ENCODE measurements around the gene TMEM192. TPM values are rescaled to one million over a fixed set of nuclear protein-coding genes. Genes with fewer than 3 reads are reported as not detected.

The TMEM192 gene
- total and polyA plus RNA-seq, 2 of the 4 experiments (the other 2 are of a cell fraction), result 7.7 to 17.2 TPM

GRCh38 chr4:165053645-165054044 lies 59.0 kb downstream of the TMEM192 start, which contains the start of gene TRIM75:
Gene TRIM75 (plus strand): TSS chr4:165053866. CDS start chr4:165059148, 5,282 bp downstream.
- Histone ChIP-seq H3K9me1 (ENCODE audit: insufficient read depth, low read length) (no peaks in the 10 kb centered on the region), H4K5ac (ENCODE audit: low read depth, low read length) (no peak within 1 kb of the TSS), H3K9ac (ENCODE audit: low read depth, low read length) (no peak within 1 kb of the TSS), H3K4me2 (ENCODE audit: low read depth, low read length) (no peak within 1 kb of the TSS), H2BK15ac (ENCODE audit: low read depth, low read length) (no peak within 1 kb of the TSS), H3K14ac (replicated peaks; ENCODE audit: low read depth, low read length) (no peak within 1 kb of the TSS), H2AK9ac (replicated peaks; ENCODE audit: low read depth, low read length, poor library complexity) (no peak within 1 kb of the TSS), H3K36me3 (ENCODE audit: control insufficient read depth, insufficient read depth, low read length) (no peaks in the 10 kb centered on the region), H2AFZ (replicated peaks; ENCODE audit: low read length, poor library complexity) (no peak within 1 kb of the TSS), H3K9me3 (ENCODE audit: control insufficient read depth, insufficient read depth, low read length) (no peaks in the 10 kb centered on the region), H2BK120ac (ENCODE audit: low read depth, low read length) (no peak within 1 kb of the TSS), H3K4me3 (ENCODE audit: insufficient read depth, low read depth, low read length) (no peak within 1 kb of the TSS), H2BK20ac (ENCODE audit: low read depth, low read length) (no peak within 1 kb of the TSS), H3K4ac (ENCODE audit: low read depth, low read length) (no peak within 1 kb of the TSS), H3K23ac (ENCODE audit: low read depth, low read length) (no peak within 1 kb of the TSS), H2AK5ac (ENCODE audit: low read depth, low read length) (no peak within 1 kb of the TSS), H4K91ac (ENCODE audit: insufficient read depth, low read depth, low read length) (no peak within 1 kb of the TSS), H4K20me1 (ENCODE audit: insufficient read depth, low read length) (no peaks in the 10 kb centered on the region), H2BK5ac (ENCODE audit: low read depth, low read length, poor library complexity, severe bottlenecking) (no peak within 1 kb of the TSS), H3K56ac (ENCODE audit: extremely low read depth, insufficient read depth, low read length) (no peak within 1 kb of the TSS), H3K27ac (ENCODE audit: insufficient read depth, low read length) (no peak within 1 kb of the TSS), H3K79me1 (ENCODE audit: low read depth in 1 of 2, low read length in 2 of 2) (no peaks in the 10 kb centered on the region), H3K18ac (ENCODE audit: low read depth, low read length) (no peak within 1 kb of the TSS), H4K8ac (ENCODE audit: low read depth in 2 of 2, low read length in 2 of 2) (no peak within 1 kb of the TSS), H3K4me1 (ENCODE audit: control insufficient read depth, insufficient read depth, low read length) (no peaks in the 10 kb centered on the region), H3K27me3 (ENCODE audit: control insufficient read depth, insufficient read depth, low read length) (no peaks in the 10 kb centered on the region)
- dilution Hi-C loops (cut with HindIII; ENCODE audit: low sequenced_read_pairs, unreplicated experiment) (no loop called here), in situ Hi-C loops (cut with MboI; ENCODE audit: low sequenced_read_pairs) (no loop called here), intact Hi-C loops (cut with micrococcal nuclease) (no loop called here)
- 91% methylated on average over 4 of the region's 6 CpGs; no CpG with 5 or more reads in 1 of the 2 experiments for WGBS, 2 experiments (ENCODE audit: extremely low coverage in 2 of 2, insufficient read length in 1 of 2)
- no peak for TF ChIP-seq CTCF (conservative IDR thresholded peaks at IDR 0.05; ENCODE audit: low read depth, low read length)
- TF ChIP-seq FOS (IDR thresholded peaks at IDR 0.05; ENCODE audit: low read depth, low read length), result no peak
- TF ChIP-seq SMC3 (IDR thresholded peaks at IDR 0.05; ENCODE audit: low read depth, low read length), result no peak
- TF ChIP-seq CEBPB (IDR thresholded peaks at IDR 0.05; ENCODE audit: low read depth, low read length), result no peak
- DNase-seq (no peak), ATAC-seq (ENCODE audit: low read depth) (no peak)
- no TSS peak for BruUV-seq (replicated peaks)
- CTCF ChIA-PET, result interaction anchor here (0.6 kb wide), 1 partner anchor 1099 kb away, joined by 4 read pairs; no protein-coding TSS in a partner anchor
- POLR2A ChIA-PET (ENCODE audit: unreplicated experiment), result no interaction called here

Data from IMR-90 (cell line).